GM23338 (cell line): ENCODE results near the gene OSBPL6. TPM values are rescaled to one million over a fixed set of nuclear protein-coding genes. Genes with fewer than 3 reads are reported as not detected.

ENCODE experiments used
- ATAC-seq: fragments of 200-7000 bp; cut with Tn5 transposase; 3 replicates; pipeline ENCODE4 v1.9.1; 2020
- DNase-seq: peaks from one replicate; pipeline ENCODE4 v3.0.0-alpha.2; 2015; ENCODE audit warnings: low spot score
- H2AFZ ChIP-seq: fragments of 200-600 bp; sonication (generic); 2 replicates; pipeline ENCODE4 v1.8.0; 2016; ENCODE audit warnings: antibody characterized with exemption, mild to moderate bottlenecking, moderate library complexity
- H3F3A ChIP-seq: fragments of 200-600 bp; sonication (generic); replicated peaks from 2 replicates; pipeline ENCODE4 v1.8.0; 2017; ENCODE audit warnings: antibody characterized with exemption, mixed run types, low read depth
- H3K27ac ChIP-seq: fragments of 200-600 bp; sonication (generic); 2 replicates; pipeline ENCODE4 v1.6.1; 2016; ENCODE audit warnings: low read depth
- H3K27me3 ChIP-seq: fragments of 200-600 bp; sonication (generic); 2 replicates; pipeline ENCODE4 v1.8.0; 2016; ENCODE audit warnings: mild to moderate bottlenecking, mixed run types, moderate library complexity; ENCODE audit not compliant: insufficient read depth
- H3K36me3 ChIP-seq: fragments of 200-600 bp; sonication (generic); 2 replicates; pipeline ENCODE4 v1.8.0; 2016; ENCODE audit warnings: mild to moderate bottlenecking; ENCODE audit not compliant: insufficient read depth
- H3K4me1 ChIP-seq: fragments of 200-600 bp; sonication (generic); 2 replicates; pipeline ENCODE4 v1.8.0; 2016; ENCODE audit warnings: mild to moderate bottlenecking, moderate library complexity; ENCODE audit not compliant: insufficient read depth
- H3K4me2 ChIP-seq: fragments of 200-600 bp; sonication (generic); 2 replicates; pipeline ENCODE4 v1.7.1; 2017; ENCODE audit warnings: mixed run types
- H3K4me3 ChIP-seq: fragments of 200-600 bp; sonication (generic); 2 replicates; pipeline ENCODE4 v1.6.1; 2016; ENCODE audit warnings: mixed run types
- H3K79me2 ChIP-seq: fragments of 200-600 bp; sonication (generic); replicated peaks from 2 replicates; pipeline ENCODE4 v1.8.0; 2017; ENCODE audit warnings: mild to moderate bottlenecking; ENCODE audit not compliant: insufficient read depth
- H3K9me2 ChIP-seq: fragments of 200-600 bp; sonication (generic); 2 replicates; pipeline ENCODE4 v1.8.0; 2017; ENCODE audit not compliant: insufficient read depth
- H4K20me1 ChIP-seq: fragments of 200-600 bp; sonication (generic); replicated peaks from 2 replicates; pipeline ENCODE4 v1.8.0; 2017; ENCODE audit warnings: mild to moderate bottlenecking; ENCODE audit not compliant: insufficient read depth
- H3K27ac Mint-ChIP-seq: 2 replicates; pipeline ENCODE4 v1.8.0; 2020; ENCODE audit warnings: inconsistent platforms, mild to moderate bottlenecking, moderate library complexity, mixed read lengths
- H3K27me3 Mint-ChIP-seq: 3 replicates; pipeline ENCODE4 v1.8.0; 2022; ENCODE audit warnings: low read depth, mild to moderate bottlenecking, moderate library complexity, mixed read lengths, inconsistent platforms; ENCODE audit not compliant: insufficient read depth, poor library complexity
- H3K36me3 Mint-ChIP-seq: 3 replicates; pipeline ENCODE4 v1.8.0; 2021; ENCODE audit warnings: low read depth, mild to moderate bottlenecking, inconsistent platforms, moderate library complexity, mixed read lengths
- H3K4me1 Mint-ChIP-seq: 3 replicates; pipeline ENCODE4 v1.8.0; 2020; ENCODE audit warnings: mild to moderate bottlenecking, inconsistent platforms, mixed read lengths
- H3K4me3 Mint-ChIP-seq: 3 replicates; pipeline ENCODE4 v1.8.0; 2021; ENCODE audit warnings: moderate library complexity, mild to moderate bottlenecking, inconsistent platforms, mixed read lengths
- H3K9me3 Mint-ChIP-seq: 3 replicates; pipeline ENCODE4 v1.8.0; 2020; ENCODE audit warnings: moderate library complexity, mild to moderate bottlenecking, inconsistent platforms, mixed read lengths
- CREB1 ChIP-seq: fragments of 250-450 bp; sonication (Bioruptor Pico); IDR thresholded peaks from 2 replicates; pipeline ENCODE4 v1.5.0; 2020; ENCODE audit warnings: low read depth, mild to moderate bottlenecking, moderate library complexity
- EZH2 ChIP-seq: fragments of 200-600 bp; sonication (generic); IDR thresholded peaks from one replicate; pipeline ENCODE4 v1.8.0; 2017; ENCODE audit warnings: antibody characterized with exemption, mild to moderate bottlenecking, low read depth; ENCODE audit not compliant: unreplicated experiment
- EZH2phosphoT487 ChIP-seq: fragments of 200-600 bp; sonication (generic); IDR thresholded peaks from one replicate; pipeline ENCODE4 v1.8.1; 2018; ENCODE audit warnings: antibody characterized with exemption; ENCODE audit not compliant: unreplicated experiment
- NANOG ChIP-seq: IDR thresholded peaks from 2 replicates; pipeline ENCODE4 v1.6.1; 2016; ENCODE audit warnings: antibody characterized with exemption, borderline replicate concordance
- POLR2AphosphoS5 ChIP-seq: IDR thresholded peaks from 2 replicates; pipeline ENCODE4 v1.6.1; 2016; ENCODE audit warnings: antibody characterized with exemption, low read depth
- ZNF114 ChIP-seq: fragments of 250-450 bp; sonication (Bioruptor Pico); IDR thresholded peaks from 2 replicates; pipeline ENCODE4 v1.5.0; 2020; ENCODE audit warnings: mild to moderate bottlenecking, moderate library complexity
- ZNF331 ChIP-seq: fragments of 250-450 bp; sonication (Bioruptor Pico); IDR thresholded peaks from 2 replicates; pipeline ENCODE4 v1.5.0; 2020; ENCODE audit warnings: low read depth, mild to moderate bottlenecking, moderate library complexity
- ZNF462 ChIP-seq: fragments of 250-450 bp; sonication (Bioruptor Pico); IDR thresholded peaks from 2 replicates; pipeline ENCODE4 v1.5.0; 2020; ENCODE audit warnings: mild to moderate bottlenecking, moderate library complexity
- polyA plus RNA-seq: library from polyadenylated mRNA; unstranded; fragments of >200 nt; fragmentation: Nextera tagmentation; extraction: Ambion mirVana; gene quantifications from 2 replicates; pipeline ENCODE4 v1.2.1, GENCODE V29; 2016
- total RNA-seq: library from RNA; depleted of rRNA; stranded (reverse); fragments of >200 nt; shearing (Covaris generic); gene quantifications from 2 replicates; pipeline ENCODE4 v1.2.3, GENCODE V29; 2014
- TF ChIP-seq, protein P1 (sequence below): IDR thresholded peaks from 2 replicates; pipeline ENCODE4 v1.6.1; 2016; ENCODE audit warnings: antibody characterized with exemption

The OSBPL6 gene
- total and polyA plus RNA-seq, 2 experiments from 2014 or later, result 6.0 to 8.5 TPM

- TF ChIP-seq ZNF462 (no peak), POLR2AphosphoS5 (no peak)
These were observed 207.7 kb downstream of the OSBPL6 start (continued) for GRCh38 chr2:178401994-178402437.

DNA sequence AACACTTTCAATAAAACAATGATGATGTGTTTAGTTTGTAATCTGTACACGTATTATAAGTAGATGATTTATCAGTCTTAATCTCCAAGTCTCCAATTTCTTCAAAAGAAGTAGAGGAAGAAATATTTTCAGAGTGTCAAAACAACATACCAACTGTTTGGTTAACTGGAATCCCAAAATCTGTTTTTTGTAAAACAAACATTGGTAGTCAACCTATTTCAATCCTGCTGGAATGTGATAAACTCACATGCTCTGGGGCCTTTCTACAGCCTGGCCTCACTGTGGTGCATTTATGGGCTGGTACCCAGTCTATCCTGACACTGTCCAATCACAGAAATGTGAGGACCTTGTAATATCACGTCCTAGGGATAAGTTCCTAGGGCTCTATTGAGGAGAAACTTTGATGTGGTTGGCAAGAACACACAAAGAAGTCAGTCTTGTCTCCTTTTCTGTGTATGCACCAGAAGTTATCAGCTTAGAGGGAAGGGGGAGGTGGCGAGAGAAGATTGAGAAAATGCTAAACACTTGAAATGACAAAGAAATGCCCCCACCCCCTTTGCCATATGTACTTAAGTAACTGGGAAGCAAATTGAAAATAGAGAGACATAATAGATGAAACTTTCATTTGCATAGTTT is 209.5 kb downstream of the OSBPL6 start:
- no peak for DNase-seq
- no peak overlapping the region for H3K4me2 ChIP-seq
- H3K9me3 Mint-ChIP-seq, result no peaks in the 10 kb centered on the region
- no peak overlapping the region for H3K4me3 Mint-ChIP-seq
- H3K9me2 ChIP-seq, result no peaks in the 10 kb centered on the region
- no peaks in the 10 kb centered on the region for H3K27me3 ChIP-seq
- H3K36me3 Mint-ChIP-seq, result no peaks in the 10 kb centered on the region
- no peak for ATAC-seq
- no peaks in the 10 kb centered on the region for H3K4me1 ChIP-seq
- H3K4me1 Mint-ChIP-seq, result peaks cover 4% of the 10 kb centered on the region
- no peaks in the 10 kb centered on the region for H3K79me2 ChIP-seq
- no peaks in the 10 kb centered on the region for H3F3A ChIP-seq
- H3K36me3 ChIP-seq, result no peaks in the 10 kb centered on the region
- no peaks in the 10 kb centered on the region for H4K20me1 ChIP-seq
- no peak overlapping the region for H3K27ac ChIP-seq
- no peak overlapping the region for H3K27ac Mint-ChIP-seq
- peaks cover 3% of the 10 kb centered on the region for H3K27me3 Mint-ChIP-seq
- no peak overlapping the region for H3K4me3 ChIP-seq
- H2AFZ ChIP-seq, result peak overlapping the region; percentile 30; the same call in 1 of the 2 replicates
- TF ChIP-seq ZNF331 (CRISPR knock-in tag) (no peak), EZH2 (no peak), ZNF462 (no peak), NANOG (no peak), EZH2phosphoT487 (no peak), ZNF114 (CRISPR knock-in tag) (no peak), CREB1 (CRISPR knock-in tag) (no peak)
- TF ChIP-seq, protein P1, sequence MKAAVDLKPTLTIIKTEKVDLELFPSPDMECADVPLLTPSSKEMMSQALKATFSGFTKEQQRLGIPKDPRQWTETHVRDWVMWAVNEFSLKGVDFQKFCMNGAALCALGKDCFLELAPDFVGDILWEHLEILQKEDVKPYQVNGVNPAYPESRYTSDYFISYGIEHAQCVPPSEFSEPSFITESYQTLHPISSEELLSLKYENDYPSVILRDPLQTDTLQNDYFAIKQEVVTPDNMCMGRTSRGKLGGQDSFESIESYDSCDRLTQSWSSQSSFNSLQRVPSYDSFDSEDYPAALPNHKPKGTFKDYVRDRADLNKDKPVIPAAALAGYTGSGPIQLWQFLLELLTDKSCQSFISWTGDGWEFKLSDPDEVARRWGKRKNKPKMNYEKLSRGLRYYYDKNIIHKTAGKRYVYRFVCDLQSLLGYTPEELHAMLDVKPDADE, result no peak
